GM12878 (cell line): ENCODE data around the gene LCORL. TPM values are rescaled to one million over a fixed set of nuclear protein-coding genes. Genes with fewer than 3 reads are reported as not detected.

Experiments used
- ATAC-seq: fragments of 200-7000 bp; cut with Tn5 transposase; 3 replicates; pipeline ENCODE4 v1.9.1; 2020; ENCODE audit warnings: mild to moderate bottlenecking, moderate library complexity
- BruUV-seq: library from RNA; stranded (reverse); fragments of 400-500 nt; replicated peaks from 2 replicates; lab custom pipeline; 2021; lab: Mats Ljungman, UMichigan
- CTCF ChIA-PET: fragments of 300-600 bp; sonication (Branson Sonifier 250); formaldehyde crosslinking; extraction: SDS; loops from one replicate; lab custom pipeline; 2021; ENCODE audit warnings: inconsistent platforms; lab: Yijun Ruan, JAX
- POLR2A ChIA-PET: fragments of 350-600 bp; formaldehyde crosslinking; extraction: SDS; loops from one replicate; lab custom pipeline; 2021; ENCODE audit warnings: inconsistent platforms; lab: Charles Lee
- RAD21 ChIA-PET: fragments of 300-600 bp; sonication (Branson Sonifier 250); formaldehyde crosslinking; loops from one replicate; lab custom pipeline; 2023; ENCODE audit warnings: antibody characterized with exemption; ENCODE audit not compliant: unreplicated experiment; lab: Charles Lee
- SMC1A ChIA-PET: fragments of 300-600 bp; sonication (Branson Sonifier 250); formaldehyde crosslinking; loops from one replicate; lab custom pipeline; 2023; ENCODE audit not compliant: unreplicated experiment, uncharacterized antibody; lab: Charles Lee
- DNase-seq: peaks from one replicate; pipeline ENCODE4 v3.0.0-alpha.2; 2011; ENCODE audit warnings: low read depth, low spot score
- FAIRE-seq: peaks from 3 replicates; lab custom pipeline; 2011; peaks lifted over from hg19 to GRCh38; lab: Jason Lieb, UNC
- H2AFZ ChIP-seq: 2 replicates; pipeline ENCODE4 v1.6.0; 2011; ENCODE audit warnings: low read depth, low read length, control low read depth; ENCODE audit not compliant: control insufficient read depth
- H3K27ac ChIP-seq: 2 replicates; pipeline ENCODE4 v1.5.1; 2011; ENCODE audit warnings: control low read depth; ENCODE audit not compliant: control insufficient read depth, insufficient read depth
- H3K27me3 ChIP-seq, 2 experiments: replicated peaks in 1 of 2; 2 replicates each; pipeline versions ENCODE4 v1.6.0 to v1.6.1; 2011; ENCODE audit warnings: low read length in 1 of 2; ENCODE audit not compliant: control insufficient read depth in 2 of 2, insufficient read depth in 2 of 2
- H3K36me3 ChIP-seq, 2 experiments: 2 replicates each; pipeline ENCODE4 v1.5.1; 2011; ENCODE audit warnings: low read length in 1 of 2; ENCODE audit not compliant: control insufficient read depth in 2 of 2, insufficient read depth in 2 of 2
- H3K4me1 ChIP-seq: 2 replicates; pipeline ENCODE4 v1.6.1; 2011; ENCODE audit warnings: mild to moderate bottlenecking, low read length, moderate library complexity, mixed read lengths; ENCODE audit not compliant: control insufficient read depth, insufficient read depth
- H3K4me2 ChIP-seq: 2 replicates; pipeline ENCODE4 v1.6.0; 2011; ENCODE audit warnings: control low read depth; ENCODE audit not compliant: control insufficient read depth, insufficient read depth
- H3K4me3 ChIP-seq: fragments of 200-600 bp; sonication (generic); 2 replicates; pipeline ENCODE4 v1.5.1; 2016
- H3K79me2 ChIP-seq: 2 replicates; pipeline ENCODE4 v1.6.0; 2011; ENCODE audit warnings: low read length; ENCODE audit not compliant: control insufficient read depth, insufficient read depth
- H3K9ac ChIP-seq: 2 replicates; pipeline ENCODE4 v1.8.0; 2011; ENCODE audit warnings: low read length, control low read depth, mixed read lengths; ENCODE audit not compliant: control insufficient read depth, insufficient read depth
- H3K9me3 ChIP-seq: replicated peaks from 3 replicates; pipeline ENCODE4 v1.5.1; 2011; ENCODE audit warnings: mild to moderate bottlenecking, low read length; ENCODE audit not compliant: control insufficient read depth, insufficient read depth
- H4K20me1 ChIP-seq: 2 replicates; pipeline ENCODE4 v1.6.0; 2011; ENCODE audit not compliant: control insufficient read depth, insufficient read depth
- ESRRA ChIP-seq: IDR thresholded peaks from 2 replicates; pipeline ENCODE4 v1.6.1; 2012; ENCODE audit warnings: mild to moderate bottlenecking, low read length, improper control_type of control experiment
- TCF7 ChIP-seq: IDR thresholded peaks from 2 replicates; pipeline ENCODE4 v1.6.1; 2014; ENCODE audit warnings: antibody characterized with exemption, borderline replicate concordance
- ZNF384 ChIP-seq: IDR thresholded peaks from 2 replicates; pipeline ENCODE4 v1.6.1; 2012; ENCODE audit warnings: low read depth, mild to moderate bottlenecking, low read length, improper control_type of control experiment, borderline replicate concordance
- WGBS: methylation state at CpG from one replicate; pipeline ENCODE4 v1.1.6; 2016; ENCODE audit warnings: low lambda C conversion rate; ENCODE audit not compliant: insufficient replicate concordance, insufficient coverage; ENCODE audit errors: missing lambda C conversion rate; 5-methylcytosine and 5-hydroxymethylcytosine counted together
- in situ Hi-C: fragments of 300-500 bp; cut with MboI; formaldehyde crosslinking; loops from 9 replicates; pipeline ENCODE4 v1.14.3; 2018; ENCODE audit warnings: mixed read lengths
- intact Hi-C: fragments of 100-400 bp; cut with micrococcal nuclease; formaldehyde crosslinking; loops from one replicate; pipeline ENCODE4 v1.14.2; 2022; ENCODE audit not compliant: unreplicated experiment
- polyA plus RNA-seq, 11 experiments: library from polyadenylated mRNA; depleted of rRNA in 4 of 11; unstranded in 6 of 11; stranded (reverse) in 5 of 11; fragments of >200 nt; fragmentation: Nextera tagmentation in 4 of 11; fragmentation: Illumina TruSeq in 1 of 11; extraction: Ambion mirVana in 4 of 11; extraction: Trizol in 1 of 11; gene quantifications; 1 replicate in 1 of 11; 2 replicates in 10 of 11; pipeline versions ENCODE4 v1.2.1 to v1.2.3, GENCODE V29; 2011 to 2016; ENCODE audit warnings: inconsistent platforms in 2 of 11, missing spikeins in 2 of 11, low read depth in 1 of 11
- total RNA-seq, 4 experiments: library from RNA; depleted of rRNA in 3 of 4; stranded (reverse); fragments of >200 nt in 3 of 4; fragmentation: Illumina TruSeq in 1 of 4; extraction: Trizol in 1 of 4; gene quantifications; 2 replicates each; pipeline versions ENCODE4 v1.2.1 to v1.2.3, GENCODE V29; 2013 to 2021
- TF ChIP-seq, protein P1 (sequence below): fragments of 450-650 bp; IDR thresholded peaks from 2 replicates; pipeline ENCODE4 v1.6.1; 2017; ENCODE audit warnings: antibody characterized with exemption, mild to moderate bottlenecking, moderate library complexity
- TF ChIP-seq, protein P2 (sequence below): fragments of 450-650 bp; IDR thresholded peaks from 2 replicates; pipeline ENCODE4 v1.6.1; 2017; ENCODE audit warnings: borderline replicate concordance

LCORL gene
- total and polyA plus RNA-seq, 10 of the 15 experiments (the other 5 are each of a cell fraction or from before 2014, with no cell fraction given): 2.2 to 9.8 (median 5.9) TPM

DNA sequence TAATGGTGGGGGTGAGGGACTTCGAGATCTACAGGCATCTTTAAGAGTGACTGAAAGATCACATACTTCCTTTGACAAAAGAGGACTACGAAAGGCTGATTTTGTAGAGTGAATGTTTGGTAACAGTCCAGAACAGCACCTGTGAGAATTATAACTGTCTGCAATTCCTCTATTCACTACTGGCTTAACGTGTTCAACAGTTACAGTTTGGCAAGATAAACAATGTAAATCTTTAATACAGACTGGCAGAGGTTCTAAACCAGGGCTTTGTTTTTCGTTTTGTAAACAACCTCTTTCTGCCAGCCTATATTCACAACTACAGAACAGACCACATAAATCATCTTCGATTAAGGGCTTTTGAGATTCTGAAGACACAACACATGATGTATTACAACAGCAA lies 143.9 kb downstream of the LCORL start:
- ChIA-PET SMC1A (interaction anchor here (1.0 to 1.1 kb wide), 2 partner anchors 10 to 33 kb away, joined by 3 read pairs; no protein-coding TSS in a partner anchor), CTCF (no interaction called here), RAD21 (no interaction called here), POLR2A (no interaction called here)
- no TSS peak for BruUV-seq
- Histone ChIP-seq H3K4me1 (peaks cover 10% of the 10 kb centered on the region), H3K79me2 (no peaks in the 10 kb centered on the region), H3K9ac (no peak overlapping the region), H3K27ac (no peak overlapping the region), H2AFZ (no peak overlapping the region), H3K4me2 (no peak overlapping the region), H3K9me3 (no peaks in the 10 kb centered on the region), H4K20me1 (no peaks in the 10 kb centered on the region), H3K27me3 (no peaks in the 10 kb centered on the region), H3K36me3 (peaks cover 0 to 2% of the 10 kb centered on the region in 2 experiments; a peak in 1 of 4 replicates), H3K4me3 (no peak overlapping the region)
- in situ Hi-C loops: no loop called here
- TF ChIP-seq TCF7: no peak
- TF ChIP-seq, protein P1, sequence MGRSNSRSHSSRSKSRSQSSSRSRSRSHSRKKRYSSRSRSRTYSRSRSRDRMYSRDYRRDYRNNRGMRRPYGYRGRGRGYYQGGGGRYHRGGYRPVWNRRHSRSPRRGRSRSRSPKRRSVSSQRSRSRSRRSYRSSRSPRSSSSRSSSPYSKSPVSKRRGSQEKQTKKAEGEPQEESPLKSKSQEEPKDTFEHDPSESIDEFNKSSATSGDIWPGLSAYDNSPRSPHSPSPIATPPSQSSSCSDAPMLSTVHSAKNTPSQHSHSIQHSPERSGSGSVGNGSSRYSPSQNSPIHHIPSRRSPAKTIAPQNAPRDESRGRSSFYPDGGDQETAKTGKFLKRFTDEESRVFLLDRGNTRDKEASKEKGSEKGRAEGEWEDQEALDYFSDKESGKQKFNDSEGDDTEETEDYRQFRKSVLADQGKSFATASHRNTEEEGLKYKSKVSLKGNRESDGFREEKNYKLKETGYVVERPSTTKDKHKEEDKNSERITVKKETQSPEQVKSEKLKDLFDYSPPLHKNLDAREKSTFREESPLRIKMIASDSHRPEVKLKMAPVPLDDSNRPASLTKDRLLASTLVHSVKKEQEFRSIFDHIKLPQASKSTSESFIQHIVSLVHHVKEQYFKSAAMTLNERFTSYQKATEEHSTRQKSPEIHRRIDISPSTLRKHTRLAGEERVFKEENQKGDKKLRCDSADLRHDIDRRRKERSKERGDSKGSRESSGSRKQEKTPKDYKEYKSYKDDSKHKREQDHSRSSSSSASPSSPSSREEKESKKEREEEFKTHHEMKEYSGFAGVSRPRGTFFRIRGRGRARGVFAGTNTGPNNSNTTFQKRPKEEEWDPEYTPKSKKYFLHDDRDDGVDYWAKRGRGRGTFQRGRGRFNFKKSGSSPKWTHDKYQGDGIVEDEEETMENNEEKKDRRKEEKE: no peak
- TF ChIP-seq ESRRA: no peak
- TF ChIP-seq, protein P2, sequence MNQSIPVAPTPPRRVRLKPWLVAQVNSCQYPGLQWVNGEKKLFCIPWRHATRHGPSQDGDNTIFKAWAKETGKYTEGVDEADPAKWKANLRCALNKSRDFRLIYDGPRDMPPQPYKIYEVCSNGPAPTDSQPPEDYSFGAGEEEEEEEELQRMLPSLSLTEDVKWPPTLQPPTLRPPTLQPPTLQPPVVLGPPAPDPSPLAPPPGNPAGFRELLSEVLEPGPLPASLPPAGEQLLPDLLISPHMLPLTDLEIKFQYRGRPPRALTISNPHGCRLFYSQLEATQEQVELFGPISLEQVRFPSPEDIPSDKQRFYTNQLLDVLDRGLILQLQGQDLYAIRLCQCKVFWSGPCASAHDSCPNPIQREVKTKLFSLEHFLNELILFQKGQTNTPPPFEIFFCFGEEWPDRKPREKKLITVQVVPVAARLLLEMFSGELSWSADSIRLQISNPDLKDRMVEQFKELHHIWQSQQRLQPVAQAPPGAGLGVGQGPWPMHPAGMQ: no peak
- TF ChIP-seq ZNF384: no peak
- DNase-seq (no peak), FAIRE-seq (no peak), ATAC-seq (no peak)
- WGBS: 98% methylated on average over 5 of the region's 5 CpGs
- intact Hi-C loops: no loop called here
